Thoracic aorta (tissue), 2 donors: Measurements from ENCODE around the gene SERTAD4. TPM values are rescaled to one million over a fixed set of nuclear protein-coding genes. Genes with fewer than 3 reads are reported as not detected.
A peak's percentile ranks its signal among the peaks of the same experiment; 100 is the strongest.

Experiments
- ATAC-seq: fragments of 150-250 bp; one replicate; pipeline ENCODE4 v1.8.0; 2017; ENCODE audit warnings: low read depth; ENCODE audit not compliant: insufficient number of reproducible peaks, low FRiP score
- DNase-seq: peaks from one replicate; pipeline ENCODE4 v3.0.0-alpha.2; 2020; ENCODE audit warnings: low spot score
- H3K27ac ChIP-seq, 2 donors: fragments of 200-600 bp; sonication (generic); 1 replicate in 1 of 2; 2 replicates in 1 of 2; pipeline ENCODE4 v1.5.1; 2016; ENCODE audit warnings: mild to moderate bottlenecking in 2 of 2, moderate library complexity in 2 of 2
- H3K27me3 ChIP-seq: fragments of 200-600 bp; sonication (generic); replicated peaks from 2 replicates; pipeline ENCODE4 v1.6.0; 2016; ENCODE audit warnings: mild to moderate bottlenecking; ENCODE audit not compliant: insufficient read depth
- H3K36me3 ChIP-seq: fragments of 200-600 bp; sonication (generic); one replicate; pipeline ENCODE4 v1.5.1; 2016
- H3K4me1 ChIP-seq, 2 donors: fragments of 200-600 bp; sonication (generic); 1 replicate in 1 of 2; 2 replicates in 1 of 2; pipeline versions ENCODE4 v1.5.1 to v1.6.0; 2016; ENCODE audit warnings: low read depth in 2 of 2, mild to moderate bottlenecking in 1 of 2; ENCODE audit not compliant: control insufficient read depth in 1 of 2
- H3K4me3 ChIP-seq: fragments of 200-600 bp; sonication (generic); 2 replicates; pipeline ENCODE4 v1.5.1; 2016; ENCODE audit warnings: mild to moderate bottlenecking
- H3K9me3 ChIP-seq: fragments of 200-600 bp; sonication (generic); 2 replicates; pipeline ENCODE4 v1.5.1; 2016
- total RNA-seq, 2 donors: library from RNA; depleted of rRNA; stranded (reverse); fragments of >200 nt; gene quantifications; one replicate each; pipeline versions ENCODE4 v1.1.0 to v1.2.3, GENCODE V29; 2016
- TF ChIP-seq, protein P1 (sequence below): fragments of 200-600 bp; sonication (generic); IDR thresholded peaks from one replicate; pipeline ENCODE4 v1.5.1; 2019; ENCODE audit warnings: antibody characterized with exemption

SERTAD4 gene
- total RNA-seq, 2 donors from 2014 or later, result 5.8 to 10.0 TPM

GRCh38 chr1:210228158-210228557, 4.4 kb upstream of the SERTAD4 start:
- TF ChIP-seq, protein P1, sequence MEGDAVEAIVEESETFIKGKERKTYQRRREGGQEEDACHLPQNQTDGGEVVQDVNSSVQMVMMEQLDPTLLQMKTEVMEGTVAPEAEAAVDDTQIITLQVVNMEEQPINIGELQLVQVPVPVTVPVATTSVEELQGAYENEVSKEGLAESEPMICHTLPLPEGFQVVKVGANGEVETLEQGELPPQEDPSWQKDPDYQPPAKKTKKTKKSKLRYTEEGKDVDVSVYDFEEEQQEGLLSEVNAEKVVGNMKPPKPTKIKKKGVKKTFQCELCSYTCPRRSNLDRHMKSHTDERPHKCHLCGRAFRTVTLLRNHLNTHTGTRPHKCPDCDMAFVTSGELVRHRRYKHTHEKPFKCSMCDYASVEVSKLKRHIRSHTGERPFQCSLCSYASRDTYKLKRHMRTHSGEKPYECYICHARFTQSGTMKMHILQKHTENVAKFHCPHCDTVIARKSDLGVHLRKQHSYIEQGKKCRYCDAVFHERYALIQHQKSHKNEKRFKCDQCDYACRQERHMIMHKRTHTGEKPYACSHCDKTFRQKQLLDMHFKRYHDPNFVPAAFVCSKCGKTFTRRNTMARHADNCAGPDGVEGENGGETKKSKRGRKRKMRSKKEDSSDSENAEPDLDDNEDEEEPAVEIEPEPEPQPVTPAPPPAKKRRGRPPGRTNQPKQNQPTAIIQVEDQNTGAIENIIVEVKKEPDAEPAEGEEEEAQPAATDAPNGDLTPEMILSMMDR, result no peak

DNA sequence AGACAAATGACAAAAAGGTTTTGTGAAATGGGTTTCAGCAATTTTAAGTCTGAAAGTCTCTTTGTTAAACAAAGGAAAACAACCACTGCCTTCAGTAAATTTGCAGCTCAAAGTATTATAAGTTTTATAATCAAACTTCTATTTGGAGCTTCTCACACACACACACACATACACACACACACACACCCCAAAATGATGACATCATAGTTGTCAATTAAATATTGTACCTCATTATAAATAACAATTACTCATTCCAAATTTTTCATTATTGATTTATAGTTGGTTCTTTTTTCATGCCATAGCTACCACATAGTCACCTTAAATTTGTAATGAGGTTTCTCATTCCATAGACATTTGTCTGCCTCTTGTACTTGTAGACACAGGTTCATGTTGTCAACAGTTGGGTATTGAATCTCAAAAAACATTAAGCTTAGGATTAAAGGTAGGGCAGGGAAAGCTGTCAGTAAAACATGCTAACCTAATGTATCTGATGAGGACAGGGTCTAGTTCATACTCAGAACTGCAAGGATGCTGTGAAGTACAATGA, 2.4 kb upstream of the SERTAD4 start:
- Histone ChIP-seq H3K4me1 (peaks cover 9 to 21% of the 10 kb centered on the region in 2 donors), H3K27ac (no peak overlapping the region), H3K36me3 (no peaks in the 10 kb centered on the region), H3K27me3 (no peaks in the 10 kb centered on the region), H3K4me3 (no peak overlapping the region), H3K9me3 (no peaks in the 10 kb centered on the region)
- no peak for DNase-seq
- TF ChIP-seq, protein P1, result no peak
- no peak for ATAC-seq

More at GRCh38 chr1:210228158-210228557, 4.4 kb upstream of the SERTAD4 start:
- DNase-seq (no peak), ATAC-seq (no peak)
- no peaks in the 10 kb centered on the region for H3K27me3 ChIP-seq
- no peaks in the 10 kb centered on the region for H3K9me3 ChIP-seq
- H3K4me3 ChIP-seq, result no peak overlapping the region
- H3K36me3 ChIP-seq, result no peaks in the 10 kb centered on the region
- H3K4me1 ChIP-seq, result peaks cover 3 to 14% of the 10 kb centered on the region in 2 donors
- H3K27ac ChIP-seq, result no peak overlapping the region

DNA sequence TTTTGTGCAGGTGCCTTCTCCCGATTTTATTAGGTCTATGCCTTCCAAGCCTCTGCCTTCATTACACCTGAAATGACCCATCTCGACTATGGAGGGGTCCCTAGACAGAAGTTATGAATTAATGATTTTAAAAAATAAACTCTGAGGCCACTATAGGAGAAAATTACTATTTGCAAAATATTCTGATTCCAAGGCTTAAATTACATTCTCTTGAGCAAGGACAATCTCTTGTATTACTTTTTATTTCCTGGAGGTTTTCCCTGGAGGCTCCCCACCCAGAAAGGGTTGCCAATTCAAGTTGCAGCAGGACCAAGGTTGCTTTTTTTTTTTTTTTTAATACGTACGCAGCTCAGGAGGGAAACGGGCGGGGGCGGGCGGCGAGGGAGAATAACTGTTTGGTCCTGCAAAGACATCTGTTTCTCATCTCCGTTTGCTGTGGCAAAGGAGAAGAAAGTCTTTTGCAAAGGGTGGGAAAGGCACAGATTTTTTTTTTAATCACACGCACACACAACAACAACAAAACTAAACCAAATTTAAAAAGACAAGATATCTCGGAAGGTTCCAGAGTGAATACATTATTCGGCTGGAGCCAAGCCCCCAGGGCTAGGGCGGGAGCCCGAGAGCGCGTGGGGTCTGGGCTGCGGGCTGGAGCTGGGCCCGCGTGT, 618 bp upstream of the SERTAD4 start:
- Histone ChIP-seq H3K9me3 (no peaks in the 10 kb centered on the region), H3K4me1 (peaks cover 20 to 38% of the 10 kb centered on the region in 2 donors), H3K27ac (peak overlapping the region; percentile 37 to 50), H3K4me3 (peak overlapping the region; percentile 90), H3K36me3 (no peaks in the 10 kb centered on the region), H3K27me3 (no peaks in the 10 kb centered on the region)
- no peak for ATAC-seq
- DNase-seq, result no peak
- TF ChIP-seq, protein P1, result no peak

- H3K4me1 ChIP-seq, result peaks cover 20 to 48% of the 10 kb centered on the region in 2 donors
- TF ChIP-seq, protein P1, result no peak
- DNase-seq, result no peak
- H3K9me3 ChIP-seq, result no peaks in the 10 kb centered on the region
- H3K36me3 ChIP-seq, result no peaks in the 10 kb centered on the region
- no peaks in the 10 kb centered on the region for H3K27me3 ChIP-seq
- H3K4me3 ChIP-seq, result peak overlapping the region; percentile 90
- ATAC-seq, result no peak
- peak overlapping the region; percentile 92 to 93 for H3K27ac ChIP-seq
Observed at GRCh38 chr1:210233216-210233494, 559 bp downstream of the SERTAD4 start.

GRCh38 chr1:210233495-210234328, 1.1 kb downstream of the SERTAD4 start:
- no peaks in the 10 kb centered on the region for H3K27me3 ChIP-seq
- H3K4me3 ChIP-seq, result peak overlapping the region; percentile 90
- peak; percentile 40 for ATAC-seq
- peaks cover 26 to 53% of the 10 kb centered on the region in 2 donors for H3K4me1 ChIP-seq
- no peaks in the 10 kb centered on the region for H3K9me3 ChIP-seq
- TF ChIP-seq, protein P1, result no peak
- DNase-seq, result no peak
- peak overlapping the region; percentile 92 to 93 for H3K27ac ChIP-seq
- H3K36me3 ChIP-seq, result no peaks in the 10 kb centered on the region
